Stimulated activated CD8-positive, alpha-beta memory T cell treated with anti-CD3 and anti-CD28 coated beads, Interleukin-7, amount 100 ng/mL, for 48 hours (primary cell): ENCODE data around the gene WNK2.

Experiments
- DNase-seq, 2 donors: peaks; one replicate each; pipeline ENCODE4 v3.0.0-alpha.2; 2020; ENCODE audit warnings: low read depth in 1 of 2; ENCODE audit errors: extremely low read depth in 1 of 2

WNK2 gene

DNA sequence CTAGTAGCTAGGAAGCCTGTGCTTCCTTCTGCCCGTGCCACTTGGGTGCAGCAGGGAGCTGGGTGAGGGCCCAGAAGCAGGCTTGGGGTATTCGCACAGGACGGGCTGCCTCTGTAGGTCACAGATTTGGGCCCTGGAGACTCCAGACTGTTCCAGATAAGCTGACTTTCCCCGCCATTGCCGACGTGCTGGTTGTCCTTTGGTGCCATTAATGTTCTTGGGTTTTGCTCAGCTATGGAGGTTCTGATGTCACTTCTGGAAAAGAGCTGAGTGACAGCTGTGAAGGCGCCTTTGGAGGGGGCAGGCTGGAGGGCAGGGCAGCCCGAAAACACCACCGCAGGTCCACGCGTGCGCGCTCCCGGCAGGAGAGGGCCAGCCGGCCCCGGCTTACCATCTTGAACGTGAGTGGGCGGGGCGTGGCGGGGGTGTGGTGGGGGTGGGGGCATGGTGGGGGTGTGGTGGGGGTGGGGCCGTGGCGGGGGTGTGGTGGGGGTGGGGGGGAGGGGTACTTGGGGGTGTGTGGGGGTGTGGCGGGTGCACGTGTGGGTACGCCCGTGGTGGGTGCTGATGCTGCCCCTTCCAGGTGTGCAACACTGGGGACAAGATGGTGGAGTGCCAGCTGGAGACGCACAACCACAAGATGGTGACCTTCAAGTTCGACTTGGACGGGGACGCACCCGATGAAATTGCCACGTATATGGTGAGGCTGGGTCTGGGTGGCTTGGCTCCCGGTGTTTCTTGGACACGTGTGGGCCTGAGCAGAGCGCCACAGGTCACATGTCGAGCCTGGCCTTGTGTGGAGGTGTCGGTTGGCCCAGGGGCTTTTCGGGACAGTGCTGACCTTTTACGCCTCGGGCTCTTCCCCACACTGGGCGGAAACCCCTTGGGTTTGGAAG is 79.6 kb downstream of the WNK2 start:
- no peak for DNase-seq

DNA sequence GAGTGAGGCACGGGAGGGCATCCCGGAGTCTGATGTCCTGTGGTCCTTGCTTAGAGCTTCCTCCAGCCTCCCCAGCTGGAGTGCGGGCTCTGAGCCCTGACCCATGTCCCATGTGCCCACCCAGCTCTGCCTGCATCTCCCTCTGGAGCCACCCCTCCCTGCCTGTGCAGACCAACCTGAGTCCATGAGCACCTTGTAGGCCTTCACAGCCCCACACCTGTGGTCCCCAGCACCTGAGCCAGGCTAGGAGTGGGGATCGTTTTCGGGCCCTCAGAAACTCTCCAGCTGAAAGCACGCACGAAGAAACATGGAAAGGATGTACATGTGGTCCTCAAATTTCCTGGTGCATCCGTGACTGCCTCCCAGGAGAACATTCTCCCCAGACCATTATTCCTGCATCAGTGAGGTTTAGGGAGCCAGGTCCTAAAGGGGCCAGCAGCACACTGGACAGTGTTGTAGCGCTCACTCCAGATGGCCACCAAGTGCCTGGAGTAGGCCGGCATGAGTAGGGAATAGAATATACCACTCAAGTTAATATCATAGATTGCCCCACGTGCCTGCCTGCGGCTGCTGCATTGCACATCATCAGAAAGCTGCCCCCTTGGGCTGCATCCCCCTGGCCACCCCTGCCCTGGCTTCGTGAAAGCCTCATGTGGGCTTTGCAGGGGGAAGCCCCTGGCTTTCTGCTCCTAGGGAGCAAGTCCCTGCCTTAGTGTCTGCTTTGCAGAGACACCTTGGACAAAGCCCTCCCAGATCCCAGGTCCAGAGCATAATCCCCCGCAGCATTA is 80.6 kb downstream of the WNK2 start:
- no peak for DNase-seq

DNA sequence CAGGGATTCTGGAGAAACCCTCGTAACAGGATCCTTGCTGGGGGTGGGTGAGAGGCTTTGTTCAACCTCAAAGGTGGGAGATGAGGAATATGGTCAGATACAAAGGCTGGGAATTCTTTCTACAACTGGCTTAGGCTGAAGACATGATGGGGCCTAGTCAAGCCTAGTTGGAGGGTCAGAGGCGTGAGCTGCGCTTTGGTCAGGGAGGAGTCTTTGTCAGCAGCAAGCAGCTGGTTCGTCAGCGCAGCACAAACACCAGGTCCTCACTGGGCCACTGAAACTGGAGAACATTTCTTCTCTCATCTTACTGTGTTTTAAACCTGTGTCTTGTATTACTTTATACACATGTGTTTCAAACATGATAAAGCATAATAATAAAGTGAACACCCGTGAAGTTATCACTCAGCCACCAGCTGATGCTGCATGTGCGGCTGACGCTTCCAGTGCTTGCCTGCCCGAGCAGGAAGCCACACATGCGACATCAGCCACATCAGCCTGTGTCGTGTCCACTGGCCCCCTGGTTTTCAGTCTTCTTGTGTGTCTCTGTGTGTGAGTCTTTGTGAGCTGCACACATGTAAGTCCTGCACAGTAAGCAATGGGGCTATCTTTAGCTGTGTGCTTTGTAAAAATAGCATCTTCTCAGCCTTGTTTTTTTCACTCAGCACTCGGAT is 81.5 kb downstream of the WNK2 start:
- no peak for DNase-seq

DNA sequence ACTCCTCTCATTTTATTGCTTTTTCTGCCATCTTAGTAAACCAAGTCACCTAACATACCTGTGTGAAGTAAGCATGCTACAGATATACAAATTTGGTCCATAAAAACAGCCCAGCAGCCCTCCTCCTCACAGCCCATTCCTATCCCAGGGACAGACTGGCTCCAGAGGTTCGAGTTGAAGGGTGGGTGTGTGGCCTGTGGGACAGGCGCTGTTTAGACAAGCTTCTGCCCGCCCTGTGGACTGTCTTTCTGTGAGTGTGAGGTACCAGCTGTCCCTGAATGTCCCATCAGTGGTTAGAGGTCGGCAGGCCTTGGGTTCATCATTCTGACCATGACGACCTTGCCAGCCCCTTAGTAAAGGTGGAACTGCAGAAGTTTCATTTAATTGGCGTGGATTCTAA is 82.0 kb downstream of the WNK2 start:
- no peak for DNase-seq

DNA sequence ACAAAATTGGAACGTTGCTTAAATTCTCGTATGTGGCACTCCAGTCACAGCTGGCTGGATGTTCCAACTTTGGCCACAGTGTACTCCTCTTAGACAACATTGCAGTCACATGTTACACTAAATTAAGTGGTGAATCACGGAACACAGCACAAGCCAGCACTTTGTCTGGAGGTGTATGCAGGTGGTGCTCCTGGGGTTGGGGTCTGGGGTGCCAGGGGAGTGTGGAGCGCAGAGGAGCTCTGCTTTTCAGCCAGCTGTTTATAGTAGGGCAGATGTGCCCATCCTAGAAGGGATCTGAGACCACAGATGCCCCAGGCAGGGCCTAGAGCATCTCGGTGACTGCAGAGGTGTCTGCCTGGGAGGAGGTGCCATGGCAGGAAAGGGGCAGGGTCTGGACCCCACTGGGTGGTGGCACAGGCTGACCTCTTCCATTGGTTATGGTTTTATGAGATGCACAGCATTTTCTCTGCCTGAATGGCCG is 82.6 kb downstream of the WNK2 start:
- DNase-seq: no peak

DNA sequence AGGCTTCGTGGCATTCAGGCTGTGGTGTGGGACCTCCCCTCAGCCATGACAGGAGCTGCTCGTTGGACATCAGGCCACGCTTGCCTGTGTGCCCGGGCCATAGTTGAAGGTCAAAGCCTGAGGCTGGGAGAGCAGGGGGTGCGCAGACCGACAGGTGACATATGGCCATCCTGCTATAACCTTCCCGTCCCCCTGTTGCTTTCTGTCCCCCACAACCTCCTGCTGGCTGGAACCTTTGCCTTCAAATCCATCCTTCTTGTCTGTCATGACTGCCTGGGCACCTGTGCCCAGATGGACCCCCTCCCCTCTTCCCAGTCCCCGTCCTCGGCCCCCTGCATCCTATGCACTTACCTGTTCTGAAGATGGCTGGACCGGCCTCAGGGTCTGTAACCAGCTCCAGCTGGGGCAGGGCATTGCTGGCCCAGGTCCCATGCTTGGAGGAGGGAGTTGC is 83.2 kb downstream of the WNK2 start:
- no peak for DNase-seq

DNA sequence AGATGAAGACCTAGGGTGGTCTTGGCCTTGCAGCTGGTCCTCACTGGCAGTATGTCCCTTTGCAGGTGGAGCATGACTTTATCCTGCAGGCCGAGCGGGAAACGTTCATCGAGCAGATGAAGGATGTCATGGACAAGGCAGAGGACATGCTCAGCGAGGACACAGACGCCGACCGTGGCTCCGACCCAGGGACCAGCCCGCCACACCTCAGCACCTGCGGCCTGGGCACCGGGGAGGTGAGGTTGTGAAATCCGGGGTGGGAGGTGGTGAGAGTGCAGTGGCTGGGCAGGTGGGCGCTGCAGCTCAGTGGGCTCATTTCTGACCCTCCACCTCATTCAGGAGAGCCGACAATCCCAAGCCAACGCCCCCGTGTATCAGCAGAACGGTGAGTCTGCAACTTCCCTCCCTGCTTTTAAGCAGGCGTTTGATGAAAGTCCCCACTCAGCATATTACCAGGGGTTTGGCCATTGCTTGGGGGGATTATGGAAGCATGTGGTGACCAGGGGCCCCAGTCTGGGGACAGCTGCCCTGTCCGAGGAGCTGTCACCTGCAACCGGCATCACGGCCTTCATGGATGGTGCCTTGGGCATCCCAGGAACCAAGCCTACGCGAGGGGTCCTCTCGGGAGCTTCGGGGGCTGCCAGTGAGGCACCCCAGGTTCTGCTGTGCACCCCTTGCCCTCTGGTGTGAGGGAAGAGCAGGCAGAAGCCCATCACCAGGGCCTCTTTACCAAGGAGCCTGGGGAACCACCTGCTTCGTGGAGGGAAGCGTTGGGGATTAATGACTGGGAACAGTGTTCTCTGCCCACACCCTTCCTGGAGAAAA is 84.0 kb downstream of the WNK2 start:
- no peak for DNase-seq

DNA sequence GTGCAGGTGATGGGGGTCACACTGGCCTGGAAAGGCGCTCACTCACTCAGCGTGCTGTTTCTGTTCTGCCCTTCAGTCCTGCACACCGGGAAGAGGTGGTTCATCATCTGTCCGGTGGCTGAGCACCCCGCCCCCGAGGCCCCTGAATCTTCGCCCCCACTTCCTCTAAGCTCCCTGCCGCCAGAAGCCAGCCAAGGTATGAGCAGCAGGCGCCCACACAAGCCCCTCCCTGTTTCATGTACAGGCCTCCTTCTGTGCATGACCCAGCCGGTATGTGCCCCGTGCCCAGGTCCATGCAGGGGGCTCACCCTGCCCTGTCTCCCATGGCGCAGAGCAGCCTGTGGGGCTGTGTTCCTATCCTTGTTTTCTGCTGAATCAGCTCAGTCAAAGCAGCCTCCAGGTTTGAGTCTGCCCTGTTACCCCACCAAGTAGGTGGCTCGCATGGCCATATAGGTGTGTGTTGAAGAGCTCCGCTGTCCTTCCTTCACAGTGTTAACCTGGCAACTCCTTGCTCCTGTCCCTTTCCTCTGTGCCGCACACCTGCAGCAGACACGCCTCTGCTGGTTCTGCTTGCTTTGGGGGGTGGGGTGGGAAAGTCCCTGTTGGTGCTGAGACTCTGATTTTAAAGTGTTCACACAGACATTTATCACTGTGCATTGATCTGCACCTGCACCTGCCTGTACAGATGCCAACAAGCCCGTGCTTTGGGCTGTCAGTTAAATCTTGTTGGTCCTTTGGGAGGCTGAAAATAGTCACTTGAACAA is 84.8 kb downstream of the WNK2 start:
- DNase-seq: peak in 1 of 2 donors; percentile 29

DNA sequence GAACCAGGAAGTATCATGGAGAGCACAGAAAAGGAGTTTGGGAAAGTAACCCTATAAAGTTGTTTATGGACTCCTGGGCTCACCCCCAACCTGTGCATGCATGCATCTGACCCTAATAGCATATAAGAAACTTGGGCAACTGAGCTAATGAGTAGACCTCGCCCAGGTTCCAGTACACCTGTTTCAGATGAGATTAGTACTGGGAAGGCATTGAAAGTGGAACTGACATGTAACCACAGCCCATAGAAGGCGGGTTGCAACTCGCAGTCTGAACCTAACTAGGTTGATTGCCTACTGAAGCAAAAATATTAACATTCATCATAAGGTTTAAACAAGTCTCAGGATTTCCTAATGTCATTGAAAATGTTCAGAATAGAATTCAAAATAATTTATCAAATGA is 87.0 kb downstream of the WNK2 start:
- DNase-seq: no peak

DNA sequence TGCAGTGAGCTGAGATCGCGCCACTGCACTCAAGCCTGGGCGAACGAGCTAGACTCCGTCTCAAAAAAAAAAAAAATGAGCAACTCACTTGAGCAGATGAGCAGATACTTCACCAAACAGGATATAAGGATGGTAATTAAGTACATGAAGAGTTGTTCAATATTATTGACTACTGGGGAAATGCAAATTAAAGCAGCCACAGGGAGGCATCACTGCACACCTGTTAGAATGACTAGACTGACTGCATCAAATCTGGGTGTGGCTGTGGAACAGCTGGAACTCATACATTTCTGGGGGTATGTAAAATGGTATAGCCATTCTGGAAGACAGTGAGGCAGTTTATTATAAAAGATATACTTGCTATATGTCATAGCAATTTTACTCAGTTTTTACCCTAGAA is 93.0 kb downstream of the WNK2 start:
- no peak for DNase-seq

DNA sequence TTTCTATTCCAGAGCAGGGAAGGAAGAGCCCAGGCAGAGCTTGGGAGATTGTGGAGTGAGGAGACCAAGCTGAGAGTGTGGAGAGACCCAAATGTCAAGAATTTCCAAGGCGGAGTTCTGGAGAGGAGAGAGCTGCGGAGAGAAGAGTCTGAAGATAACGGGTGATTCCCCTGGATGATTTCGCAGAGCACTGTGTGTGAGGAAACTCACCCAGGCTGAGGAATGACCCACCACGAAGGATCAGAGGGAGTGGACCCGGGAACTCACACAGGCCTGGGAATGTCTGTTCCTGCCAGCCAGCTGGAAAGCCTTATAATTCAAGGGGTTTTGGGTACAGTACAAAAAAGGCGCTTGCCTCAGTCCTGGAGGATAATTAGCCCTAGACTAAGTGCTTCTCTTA is 94.2 kb downstream of the WNK2 start:
- no peak for DNase-seq

DNA sequence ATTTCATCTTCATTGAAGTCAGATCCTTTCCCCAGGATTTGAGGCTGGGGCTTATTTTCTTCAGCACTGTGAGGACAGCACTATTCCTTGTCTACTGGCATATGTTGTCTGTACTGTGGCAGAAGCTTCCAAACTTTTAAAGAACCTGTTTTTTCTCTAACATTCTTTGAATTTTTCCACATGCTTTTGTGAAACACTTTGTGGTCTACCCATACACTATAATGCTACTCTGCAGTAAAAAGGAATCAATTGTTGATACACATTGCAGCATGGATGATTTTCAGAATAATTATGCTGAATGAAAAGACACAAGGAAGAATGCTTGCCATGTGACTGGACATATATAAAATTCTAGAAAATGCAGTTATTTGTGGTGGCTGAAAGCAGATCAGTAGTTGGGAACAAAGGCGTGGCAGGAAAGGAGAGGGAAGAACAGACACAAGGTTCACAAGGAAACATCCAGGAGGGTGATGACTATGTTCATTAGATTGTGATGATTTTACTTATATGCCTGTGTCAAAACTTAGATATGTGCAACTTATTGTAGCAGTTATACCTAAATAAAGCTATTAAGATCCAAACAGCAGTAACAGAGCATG is 96.8 kb downstream of the WNK2 start:
- DNase-seq: no peak

DNA sequence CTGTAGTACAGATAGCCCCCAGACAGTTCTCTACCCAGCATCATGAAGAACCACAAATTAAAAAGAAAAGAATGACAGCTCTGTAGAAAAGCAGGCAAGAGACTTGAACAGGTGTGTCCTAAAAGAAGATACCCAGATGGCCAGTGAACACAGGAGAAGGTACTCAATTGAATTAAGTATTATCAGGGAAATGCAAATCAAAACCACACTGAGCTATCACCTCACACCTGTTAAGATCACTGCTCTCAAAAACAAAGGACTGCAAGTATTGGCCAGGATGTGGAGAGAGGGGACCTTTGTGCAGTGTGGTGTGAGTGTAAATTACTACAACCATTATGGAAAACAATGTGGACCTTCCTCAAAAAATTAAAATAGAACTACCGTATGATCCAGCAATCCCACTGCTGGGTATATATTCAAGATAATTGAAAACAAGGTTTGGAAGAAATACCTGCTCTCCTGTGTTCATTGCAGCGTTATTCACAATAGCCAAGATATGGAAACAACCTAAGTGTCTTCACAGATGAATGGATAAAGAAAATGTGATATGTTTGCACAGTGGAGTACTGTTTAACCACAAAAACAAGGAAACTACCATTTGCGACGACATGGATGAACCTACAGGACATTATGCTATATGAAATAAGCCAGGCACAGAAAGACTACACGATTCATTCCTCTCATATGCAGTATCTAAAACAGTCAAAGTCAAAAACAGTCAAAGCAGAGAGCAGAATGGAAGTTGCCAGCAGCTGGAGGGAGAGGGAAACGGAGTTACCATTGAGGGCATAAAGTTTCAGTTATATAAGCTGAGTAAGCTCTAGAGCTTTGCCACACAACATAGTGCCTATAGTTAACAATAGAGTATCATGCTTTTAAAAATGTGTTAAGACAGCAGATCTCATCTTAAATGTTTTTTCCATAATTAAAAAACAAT is 102.6 kb downstream of the WNK2 start:
- no peak for DNase-seq

DNA sequence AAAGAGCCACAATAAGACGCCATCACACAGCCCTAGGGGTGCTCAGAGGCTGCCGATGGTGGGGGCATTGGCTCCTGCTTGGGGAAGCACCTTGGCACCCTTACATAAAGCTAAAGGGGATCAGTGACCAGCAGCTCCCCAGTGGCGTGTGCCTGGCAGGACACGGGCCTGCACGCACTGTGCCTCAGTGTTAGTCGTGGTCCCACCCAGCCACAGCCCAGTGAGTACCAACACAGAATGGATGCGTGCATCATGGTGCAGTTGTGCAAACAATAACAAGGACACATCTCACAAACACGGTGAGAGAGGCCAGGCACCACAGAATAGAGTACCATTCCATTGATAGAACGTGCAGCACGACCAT is 103.2 kb downstream of the WNK2 start:
- no peak for DNase-seq

DNA sequence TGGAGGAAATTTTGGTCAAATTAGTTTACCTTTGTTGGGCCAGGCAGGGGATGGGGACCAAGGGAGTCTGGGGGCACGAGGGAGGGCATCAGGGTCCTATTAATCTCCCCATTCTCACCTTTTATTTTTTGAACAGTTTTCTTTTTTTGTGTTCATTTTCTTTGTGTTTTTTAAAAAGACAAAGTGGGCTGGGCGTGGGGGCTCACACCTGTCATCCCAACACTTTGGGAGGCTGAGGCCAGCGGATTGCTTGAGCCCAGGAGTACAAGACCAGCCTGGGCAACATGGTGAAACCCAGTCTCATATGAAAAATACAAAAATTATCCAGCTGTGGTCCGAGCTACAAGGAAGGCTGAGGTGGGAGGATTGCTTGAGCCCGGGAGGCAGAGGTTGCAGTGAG is 103.7 kb downstream of the WNK2 start:
- DNase-seq: no peak

DNA sequence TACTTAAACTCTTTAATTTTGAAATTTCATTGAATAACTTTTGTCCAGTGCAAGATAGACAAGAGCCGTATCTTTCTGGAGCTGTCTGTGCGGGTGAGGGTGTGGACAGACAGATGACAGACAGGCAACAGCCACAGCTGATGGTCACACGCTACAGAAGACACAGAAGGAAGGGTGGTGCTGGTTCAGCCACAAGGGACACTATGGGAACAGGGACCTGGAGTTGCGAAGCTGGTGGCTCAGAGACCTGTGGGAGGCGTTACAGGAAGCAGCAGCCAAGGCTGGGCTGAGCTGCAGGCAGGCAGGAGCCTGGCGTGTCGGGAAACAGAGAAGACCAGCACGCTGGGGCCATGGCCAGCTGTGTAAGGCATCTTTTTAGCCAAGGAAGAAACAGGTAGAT is 104.4 kb downstream of the WNK2 start:
- no peak for DNase-seq

DNA sequence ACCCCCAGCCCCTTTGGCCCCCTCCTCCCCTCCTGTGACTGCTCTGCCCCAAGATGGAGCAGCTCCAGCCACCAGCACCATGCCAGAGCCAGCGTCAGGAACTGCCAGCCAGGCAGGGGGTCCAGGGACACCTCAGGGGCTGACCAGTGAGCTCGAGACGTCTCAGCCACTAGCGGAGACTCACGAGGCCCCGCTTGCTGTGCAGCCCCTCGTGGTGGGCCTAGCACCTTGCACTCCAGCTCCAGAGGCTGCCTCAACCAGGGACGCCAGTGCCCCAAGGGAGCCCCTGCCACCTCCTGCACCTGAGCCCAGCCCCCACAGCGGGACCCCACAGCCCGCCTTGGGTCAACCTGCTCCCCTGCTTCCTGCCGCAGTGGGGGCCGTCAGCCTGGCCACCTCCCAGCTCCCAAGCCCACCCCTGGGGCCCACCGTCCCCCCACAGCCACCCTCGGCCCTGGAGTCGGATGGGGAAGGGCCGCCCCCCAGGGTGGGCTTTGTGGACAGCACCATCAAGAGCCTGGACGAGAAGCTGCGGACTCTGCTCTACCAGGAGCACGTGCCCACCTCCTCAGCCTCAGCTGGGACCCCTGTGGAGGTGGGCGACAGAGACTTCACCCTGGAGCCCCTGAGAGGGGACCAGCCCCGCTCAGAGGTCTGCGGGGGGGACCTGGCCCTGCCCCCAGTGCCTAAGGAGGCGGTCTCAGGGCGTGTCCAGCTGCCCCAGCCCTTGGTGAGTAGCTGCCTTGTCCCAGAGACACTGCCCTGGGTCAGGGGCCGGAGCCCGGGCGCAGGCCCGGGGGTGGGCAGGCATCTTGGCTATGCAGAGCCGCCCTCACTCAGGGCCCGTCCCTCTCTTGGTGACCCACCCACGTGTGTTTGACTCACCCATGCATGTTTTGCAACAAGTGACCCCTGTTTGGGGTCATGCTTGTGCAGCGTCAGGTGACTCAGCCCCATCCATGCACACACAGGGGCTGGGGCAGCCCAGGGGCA is 105.2 kb downstream of the WNK2 start:
- no peak for DNase-seq
